Measurements from ENCODE around the gene CLCNKB.

The CLCNKB gene

DNA sequence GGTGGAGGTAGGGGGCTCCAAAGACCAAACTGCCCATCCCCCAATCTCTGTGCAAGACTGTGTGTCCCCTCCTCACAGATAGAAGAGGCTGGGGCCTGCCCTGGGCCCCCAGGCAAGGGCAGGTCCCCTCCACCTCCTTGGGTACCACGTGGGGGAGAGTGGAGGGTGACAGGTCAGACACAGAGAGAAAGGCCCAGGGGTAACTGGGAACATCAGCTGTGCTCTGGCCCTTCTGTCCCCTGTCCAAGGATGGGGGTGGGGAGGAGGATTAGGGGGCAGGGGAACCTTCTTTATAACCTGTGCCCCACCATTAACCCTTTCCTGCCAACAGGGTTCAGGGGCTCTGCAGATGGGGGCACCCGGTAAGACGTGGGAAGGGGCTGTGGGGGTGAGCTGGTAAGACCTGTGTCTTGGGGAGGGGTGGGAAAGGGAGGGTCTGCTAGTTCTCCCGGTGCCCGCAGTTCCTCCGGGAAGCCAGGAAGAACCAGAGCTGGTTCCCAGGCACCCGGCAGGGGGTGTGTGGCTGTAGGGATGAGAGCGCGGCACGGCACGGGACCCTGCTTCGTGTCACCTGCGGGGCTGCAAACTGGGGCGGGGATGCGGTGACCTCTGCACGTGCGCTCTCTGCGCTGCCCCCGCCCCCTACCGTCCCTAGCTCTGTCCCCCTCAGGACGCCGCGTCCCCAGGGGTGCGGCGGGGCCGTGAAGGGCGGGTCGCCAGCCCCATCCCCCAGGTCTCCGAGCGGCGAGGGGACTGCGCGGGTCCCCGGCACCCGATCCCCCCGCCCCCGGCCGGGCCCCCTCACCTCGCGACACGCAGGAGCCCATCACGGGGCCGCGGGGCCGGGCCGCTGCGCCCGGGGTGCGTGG is 29.3 kb downstream of the CLCNKB start:
- in situ Hi-C loops (cut with MboI; ENCODE audit: low sequenced_read_pairs): no loop called here

DNA sequence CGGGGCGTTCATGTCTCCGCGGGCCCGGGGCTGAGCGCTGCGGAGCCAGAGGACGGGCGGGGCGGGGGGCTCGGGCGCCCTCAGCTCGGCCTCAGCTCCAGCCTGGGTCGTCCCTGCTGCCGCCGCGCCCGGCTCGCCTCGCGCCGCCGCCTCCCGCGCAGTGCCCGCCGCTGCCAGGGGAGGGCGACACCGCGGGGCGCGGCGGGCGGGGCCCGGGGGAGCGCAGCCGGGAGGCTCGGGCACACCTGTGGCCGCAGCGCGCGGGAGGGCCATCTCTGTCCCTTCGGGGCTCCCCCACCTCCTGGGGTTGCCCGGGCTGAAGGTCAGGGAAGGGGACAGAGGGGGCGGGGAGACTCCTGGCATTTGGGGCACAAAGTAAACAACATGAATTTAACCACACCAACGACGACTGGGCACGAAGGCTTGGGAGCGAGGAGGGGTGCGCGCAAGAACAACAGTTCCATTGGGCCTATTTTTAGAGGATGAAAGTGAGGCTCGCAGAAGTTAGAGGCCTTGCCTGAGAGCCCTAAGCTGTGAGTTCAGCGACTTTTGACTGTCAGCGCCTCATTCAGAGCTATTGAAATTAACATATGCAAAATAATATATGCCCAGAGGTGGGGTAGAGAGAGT is 30.0 kb downstream of the CLCNKB start, which contains the start of gene FAM131C:
Gene FAM131C, minus strand, starts transcription at position 162 of the 630 bp plus-strand sequence. CDS start 209 bp downstream, outside the sequence.
- in situ Hi-C loops (cut with MboI; ENCODE audit: low sequenced_read_pairs): no loop called here

DNA sequence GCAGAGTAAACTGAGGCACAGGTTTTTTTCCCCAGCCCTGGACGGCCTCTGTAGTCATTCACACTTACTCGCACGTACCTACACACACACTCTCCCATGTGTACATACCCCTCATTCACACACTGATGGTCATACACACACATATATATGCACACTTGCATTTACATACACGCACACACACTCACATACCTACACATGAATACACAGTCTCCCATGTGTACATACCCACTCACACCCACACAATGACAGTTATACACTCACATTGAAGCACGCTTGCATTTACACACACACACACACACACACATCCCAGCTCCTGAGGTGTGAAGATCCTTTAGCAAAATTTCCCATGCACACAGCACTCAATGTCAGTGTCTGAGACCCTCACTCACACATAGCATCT is 30.6 kb downstream of the CLCNKB start:
- in situ Hi-C loops (cut with MboI; ENCODE audit: low sequenced_read_pairs): no loop called here

DNA sequence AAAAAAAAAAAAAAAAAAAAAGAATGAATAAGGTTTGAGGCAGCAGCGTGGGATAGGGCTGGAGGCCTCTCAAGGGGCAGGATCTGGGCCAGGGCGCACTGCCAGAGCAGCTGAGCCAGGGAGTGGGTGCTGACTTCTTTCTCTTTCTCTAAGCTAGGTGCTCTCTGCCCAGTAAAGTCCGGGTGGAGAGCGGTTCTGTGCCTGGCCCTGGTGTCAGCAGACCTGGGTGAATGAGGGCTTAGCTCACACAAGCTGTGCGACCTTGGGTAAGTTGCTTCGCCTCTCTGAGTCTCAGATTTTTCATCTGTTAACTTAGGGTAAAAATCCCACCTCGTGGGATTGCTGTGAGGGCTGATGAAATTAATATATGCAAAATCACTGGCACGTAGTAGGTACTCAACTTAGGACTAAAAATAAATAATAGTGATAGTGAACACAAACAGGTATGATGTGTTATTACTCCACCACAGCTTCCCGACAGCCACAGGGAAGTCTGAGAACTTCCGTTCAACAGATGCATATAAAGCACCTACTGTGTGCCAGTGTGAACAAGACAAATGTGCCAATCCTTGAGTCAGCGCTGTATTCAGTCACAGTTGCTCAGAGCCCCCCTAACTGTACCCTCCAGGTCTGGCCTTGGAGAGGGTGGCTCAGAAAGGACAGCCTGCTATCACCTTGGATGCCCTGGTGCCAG is 31.9 kb downstream of the CLCNKB start:
- in situ Hi-C loops (cut with MboI; ENCODE audit: low sequenced_read_pairs): loop anchor here (25.0 kb wide), 1 partner anchor 287 kb away; the partner anchor contains the start of genes FBXO42 and SZRD1

DNA sequence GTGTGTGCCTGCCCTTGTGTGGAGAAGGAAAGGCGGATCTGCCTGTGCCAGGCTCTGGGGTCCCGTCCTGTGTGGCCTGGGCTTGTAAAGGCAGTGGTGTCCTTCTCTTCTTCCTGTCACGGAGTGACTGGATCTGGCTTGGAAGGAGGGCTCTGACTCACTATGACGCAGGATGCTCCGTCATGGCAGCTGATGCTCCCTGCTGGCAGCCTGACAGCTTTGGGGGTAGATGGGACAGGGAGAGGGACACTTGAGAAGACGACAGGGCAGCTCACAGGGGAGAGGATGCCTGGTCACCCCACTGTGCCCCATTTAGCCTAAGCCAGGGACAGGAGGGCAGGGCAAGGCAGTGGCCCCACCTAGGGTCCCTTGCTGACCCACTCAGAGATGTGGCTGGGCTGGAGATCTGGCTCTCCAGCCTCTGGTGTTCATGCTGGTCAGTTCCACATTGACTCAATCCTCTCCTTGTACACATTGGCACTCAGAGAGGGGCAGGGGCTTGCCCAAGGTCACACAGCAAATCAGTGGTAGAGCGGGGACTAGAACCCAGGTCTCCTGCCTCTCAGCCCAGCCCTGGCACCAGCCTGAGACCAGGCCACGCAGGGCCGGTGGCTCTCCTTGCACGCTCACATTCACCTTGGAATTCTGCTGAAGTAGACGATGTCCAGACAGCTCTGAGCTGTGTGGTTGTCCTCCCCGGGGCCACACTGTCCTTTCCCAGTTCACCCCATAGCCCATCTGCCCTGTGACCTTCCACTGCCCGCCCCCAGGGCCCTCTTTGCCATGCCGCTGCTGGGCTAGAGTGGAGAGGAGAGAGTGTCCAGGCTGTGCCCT is 32.7 kb downstream of the CLCNKB start:
- in situ Hi-C loops (cut with MboI; ENCODE audit: low sequenced_read_pairs): loop anchor here (25.0 kb wide), 1 partner anchor 286 kb away; the partner anchor contains the start of genes FBXO42 and SZRD1

DNA sequence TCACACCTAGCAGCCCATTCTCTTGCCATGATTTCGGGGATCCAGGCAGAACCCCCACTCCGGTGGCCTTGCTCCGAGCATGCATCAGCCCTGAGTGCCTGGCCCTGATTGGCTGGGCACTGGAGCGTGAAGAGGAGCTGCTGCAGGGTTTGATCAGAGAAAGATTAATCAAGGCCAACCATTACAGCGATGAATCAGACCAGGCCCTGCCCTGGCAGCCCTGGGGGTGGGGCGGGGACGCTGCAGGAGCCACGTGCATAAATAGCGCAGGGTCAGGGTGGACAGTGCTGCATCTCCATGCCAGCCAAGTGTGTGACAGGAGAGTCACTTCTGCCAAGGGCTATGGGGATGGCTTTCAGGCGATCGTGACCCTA is 33.3 kb downstream of the CLCNKB start:
- in situ Hi-C loops (cut with MboI; ENCODE audit: low sequenced_read_pairs): loop anchor here (25.0 kb wide), 1 partner anchor 285 kb away; the partner anchor contains the start of genes FBXO42 and SZRD1

DNA sequence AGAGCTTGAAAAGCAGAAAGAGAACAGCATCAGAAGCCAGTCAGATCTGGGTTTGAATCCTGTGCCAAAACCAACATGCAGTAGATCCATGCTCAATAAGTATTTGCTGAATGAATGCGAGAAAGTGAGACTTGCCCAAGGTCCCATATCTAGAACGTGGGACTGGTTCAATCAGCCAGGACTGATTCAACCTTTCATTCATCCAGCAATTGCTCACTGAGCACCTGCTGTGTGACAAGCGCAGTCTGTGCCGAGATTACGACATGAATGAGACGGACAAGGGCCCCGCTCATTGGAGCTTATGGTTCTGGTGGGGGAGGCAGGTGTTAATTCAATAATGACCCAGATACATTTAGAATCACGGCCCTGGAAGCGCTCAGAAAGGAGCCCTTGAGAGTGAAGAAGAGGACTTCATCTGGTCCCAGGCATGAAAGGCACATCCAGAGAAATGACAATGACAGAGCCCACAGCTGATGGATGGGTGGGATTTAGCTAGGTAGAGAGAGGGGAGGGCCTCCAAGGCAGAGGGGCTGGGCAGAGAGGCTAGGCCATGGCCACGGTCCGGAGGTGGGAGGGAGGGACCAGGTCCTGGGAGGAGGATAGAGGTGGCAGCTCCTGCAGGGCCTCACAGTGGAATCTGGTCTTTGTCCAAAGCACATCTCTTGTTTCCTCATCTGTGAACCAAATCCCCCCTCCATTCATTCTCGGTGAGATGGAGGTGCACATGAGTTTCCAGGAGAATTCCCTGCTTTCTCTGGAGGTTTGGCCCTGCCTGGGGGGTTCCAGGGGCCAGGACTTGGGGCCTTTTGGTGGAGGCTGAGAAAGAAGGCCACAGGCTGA is 34.0 kb downstream of the CLCNKB start:
- in situ Hi-C loops (cut with MboI; ENCODE audit: low sequenced_read_pairs): loop anchor here (25.0 kb wide), 1 partner anchor 285 kb away; the partner anchor contains the start of genes FBXO42 and SZRD1

DNA sequence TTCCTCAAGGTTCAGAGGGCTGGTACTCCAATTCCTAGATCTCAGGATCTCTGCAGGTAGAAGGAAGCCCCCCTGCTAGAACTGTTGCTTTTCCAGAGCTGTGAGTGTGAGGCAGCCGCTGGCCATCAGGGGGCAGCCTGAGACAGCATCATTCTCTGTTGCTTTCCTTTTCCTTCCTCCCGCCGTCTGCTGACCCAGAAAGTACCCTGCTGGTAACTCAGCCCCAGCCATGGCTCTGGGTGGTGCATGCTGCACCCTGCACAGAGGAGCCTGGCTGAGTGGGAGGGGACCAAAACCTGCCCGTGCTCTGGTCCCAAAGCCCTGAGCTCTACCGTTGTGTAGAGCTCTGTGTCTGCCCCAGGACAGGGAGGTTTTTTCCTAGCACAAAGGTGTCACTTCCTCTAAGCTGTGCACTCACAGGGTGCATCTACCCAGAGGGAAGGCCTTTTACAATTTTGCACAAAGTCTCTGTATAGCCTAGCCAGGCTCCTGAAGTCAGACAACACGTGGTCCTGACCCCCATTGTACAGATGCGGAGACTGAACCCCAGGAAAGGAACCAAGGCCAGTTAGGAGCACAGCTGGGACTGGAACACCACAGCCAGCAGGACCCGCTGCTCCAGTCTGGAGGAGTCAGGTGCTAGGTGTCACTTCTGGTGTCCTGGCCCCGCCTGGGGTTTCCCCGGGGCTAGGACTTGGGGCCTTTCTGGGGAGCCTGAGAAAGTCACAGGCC is 35.5 kb downstream of the CLCNKB start:
- in situ Hi-C loops (cut with MboI; ENCODE audit: low sequenced_read_pairs): loop anchor here (25.0 kb wide), 1 partner anchor 283 kb away; the partner anchor contains the start of genes FBXO42 and SZRD1

DNA sequence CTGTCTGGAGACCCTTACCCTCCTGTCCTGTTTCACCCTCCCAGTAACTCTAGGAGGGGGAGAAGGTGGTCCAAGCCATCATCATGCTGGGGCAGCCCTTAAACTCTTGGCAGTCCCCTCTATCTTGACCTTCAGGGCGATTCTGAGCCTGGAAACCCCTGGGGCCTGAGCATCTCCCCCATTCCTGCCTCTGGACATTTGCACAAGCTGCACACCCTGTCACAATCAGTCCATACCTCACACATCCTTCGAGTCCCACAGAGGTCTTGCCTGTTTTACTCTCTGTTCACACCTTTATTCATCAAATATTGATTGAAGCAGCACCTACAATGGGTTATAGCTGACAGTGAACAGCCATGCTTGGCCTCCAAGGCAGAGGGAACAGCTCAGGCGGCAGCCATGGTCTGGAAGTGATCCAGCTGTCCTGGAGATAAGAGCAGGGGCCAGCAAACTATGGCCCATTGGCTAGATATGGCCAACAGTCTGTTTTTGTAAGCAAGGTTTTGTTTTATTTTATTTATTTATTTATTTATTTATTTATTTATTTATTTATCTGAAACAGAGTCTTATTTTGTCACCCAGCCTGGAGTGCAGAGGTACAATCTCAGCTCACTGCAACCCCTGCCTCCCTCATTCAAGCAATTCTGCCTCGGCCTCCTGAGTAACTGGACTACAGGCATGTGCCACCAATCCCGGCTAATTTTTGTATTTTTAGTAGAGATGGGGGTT is 37.0 kb downstream of the CLCNKB start:
- in situ Hi-C loops (cut with MboI; ENCODE audit: low sequenced_read_pairs): loop anchor here (5.0 to 25.0 kb wide), 2 partner anchors 107 to 282 kb away; partner anchors contain the start of genes FBXO42 and SZRD1

DNA sequence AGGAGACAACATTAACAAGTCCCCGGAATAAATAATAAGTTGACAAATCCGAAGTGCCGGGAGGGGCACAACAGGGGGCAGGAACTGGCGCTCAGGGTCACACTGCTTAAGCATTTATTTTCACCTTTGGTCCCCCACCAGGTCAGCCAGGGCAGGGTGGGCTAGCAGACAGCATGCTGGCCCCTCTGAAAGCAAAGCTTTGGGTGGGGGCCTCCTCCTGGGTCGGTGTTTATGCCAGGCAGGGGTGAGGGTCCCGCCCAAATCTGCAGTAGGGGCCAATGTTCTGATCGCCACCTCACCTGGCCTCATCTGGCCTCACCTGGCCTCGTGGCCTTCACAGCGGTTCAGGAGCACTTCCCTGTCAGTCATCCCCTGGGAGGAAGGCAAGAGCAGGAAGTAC is 38.1 kb downstream of the CLCNKB start:
- in situ Hi-C loops (cut with MboI; ENCODE audit: low sequenced_read_pairs): loop anchor here (5.0 to 25.0 kb wide), 2 partner anchors 106 to 281 kb away; partner anchors contain the start of genes FBXO42 and SZRD1

DNA sequence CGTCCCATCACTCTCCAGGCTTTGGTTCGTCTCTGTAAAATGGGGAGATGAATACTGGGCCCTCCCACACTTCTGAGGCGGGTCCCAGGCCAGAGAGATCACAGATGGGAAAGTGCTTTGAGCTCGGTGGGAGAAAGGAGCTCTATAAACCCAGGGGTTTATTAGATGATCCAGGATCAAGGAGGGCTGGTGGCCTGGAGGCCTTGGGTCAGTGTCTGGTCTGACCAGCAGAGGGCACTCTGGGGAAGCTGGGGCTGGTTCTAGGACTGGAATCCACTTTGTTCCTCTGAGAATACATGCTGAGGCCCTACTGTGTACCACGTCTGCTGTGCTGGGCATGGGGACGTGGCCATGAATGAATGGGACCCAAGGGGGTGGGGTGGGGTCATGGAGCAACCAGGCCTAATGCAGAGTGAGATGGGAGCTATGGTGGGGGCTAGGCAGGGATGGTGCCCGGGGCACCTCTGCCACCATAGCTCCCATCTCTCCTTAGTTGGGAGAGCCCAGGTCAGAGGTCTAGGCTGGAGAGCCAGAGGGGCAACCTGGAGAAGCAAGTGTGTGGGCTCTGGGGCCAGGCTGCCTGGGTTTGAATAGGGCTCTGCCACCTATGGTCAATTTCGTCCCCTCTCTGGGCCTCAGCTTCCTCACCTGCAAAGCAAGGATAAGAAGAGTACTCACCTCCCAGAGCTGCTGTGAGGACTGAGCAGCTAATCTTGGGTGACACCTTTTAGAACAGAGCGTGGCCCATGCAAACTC is 38.9 kb downstream of the CLCNKB start:
- in situ Hi-C loops (cut with MboI; ENCODE audit: low sequenced_read_pairs): loop anchor here (5.0 to 25.0 kb wide), 2 partner anchors 105 to 280 kb away; partner anchors contain the start of genes FBXO42 and SZRD1

DNA sequence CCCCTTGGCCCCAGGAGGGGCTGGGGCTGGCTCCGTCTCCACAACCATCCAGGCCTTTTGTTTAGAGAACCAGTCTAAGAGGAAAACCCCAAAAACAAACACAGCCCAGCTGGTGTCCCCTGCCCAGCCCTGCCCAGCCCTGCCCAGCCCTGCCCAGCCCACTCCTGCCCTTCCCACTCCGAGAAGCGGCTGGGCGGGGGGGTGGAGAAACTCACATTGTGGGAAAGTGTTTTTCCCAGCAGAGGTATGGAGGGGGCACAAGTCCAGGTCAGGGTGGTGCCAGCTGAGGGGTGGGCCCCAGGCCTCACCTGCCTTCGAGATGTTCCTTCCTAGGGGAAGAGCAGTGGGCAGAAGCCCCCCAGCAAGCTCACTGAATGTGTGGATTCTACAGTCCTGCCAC is 39.9 kb downstream of the CLCNKB start:
- in situ Hi-C loops (cut with MboI; ENCODE audit: low sequenced_read_pairs): loop anchor here (5.0 to 25.0 kb wide), 2 partner anchors 104 to 279 kb away; partner anchors contain the start of genes FBXO42 and SZRD1

DNA sequence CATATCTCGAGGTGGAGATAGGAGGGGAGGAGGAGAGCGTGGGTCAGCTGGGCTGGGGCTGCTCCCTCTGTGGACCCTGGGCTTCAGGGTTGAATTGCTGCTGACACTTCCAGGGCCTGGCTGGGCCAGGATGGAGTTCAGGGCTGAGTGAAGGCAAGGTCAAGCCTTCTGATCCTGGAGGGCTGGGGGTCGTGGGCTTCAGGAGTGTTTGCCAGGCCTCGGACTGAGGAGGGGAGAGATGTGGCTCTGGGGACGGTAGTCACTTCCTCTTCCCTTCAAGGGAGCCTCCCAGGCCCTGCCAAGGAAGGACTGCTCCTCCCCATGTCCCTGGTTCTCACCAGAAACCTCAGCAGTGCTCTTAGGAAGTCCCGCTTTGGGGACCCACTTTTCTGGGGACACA is 41.9 kb downstream of the CLCNKB start:
- in situ Hi-C loops (cut with MboI; ENCODE audit: low sequenced_read_pairs): loop anchor here (25.0 kb wide), 1 partner anchor 277 kb away; the partner anchor contains the start of genes FBXO42 and SZRD1

DNA sequence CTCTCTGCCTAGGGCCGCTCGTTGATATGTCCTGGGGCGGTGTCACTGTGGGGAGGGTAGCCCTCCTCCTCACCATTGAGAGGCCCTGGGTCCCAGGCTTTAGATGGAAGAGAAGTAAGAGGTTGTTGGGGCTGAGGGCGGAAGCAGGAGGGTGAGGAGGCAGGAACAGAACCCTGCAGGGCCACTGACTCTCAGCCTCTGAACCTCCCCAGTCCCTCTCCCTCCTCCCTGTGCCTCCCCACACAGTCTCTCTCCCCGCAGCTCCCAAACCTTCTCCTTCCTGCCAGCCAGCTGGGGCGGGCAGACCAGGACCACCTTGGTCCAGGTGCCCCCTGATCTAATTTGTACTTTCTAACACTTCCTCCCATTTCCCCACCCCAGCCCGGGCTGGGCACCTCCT is 44.2 kb downstream of the CLCNKB start:
- in situ Hi-C loops (cut with MboI; ENCODE audit: low sequenced_read_pairs): loop anchor here (25.0 kb wide), 1 partner anchor 275 kb away; the partner anchor contains the start of genes FBXO42 and SZRD1

DNA sequence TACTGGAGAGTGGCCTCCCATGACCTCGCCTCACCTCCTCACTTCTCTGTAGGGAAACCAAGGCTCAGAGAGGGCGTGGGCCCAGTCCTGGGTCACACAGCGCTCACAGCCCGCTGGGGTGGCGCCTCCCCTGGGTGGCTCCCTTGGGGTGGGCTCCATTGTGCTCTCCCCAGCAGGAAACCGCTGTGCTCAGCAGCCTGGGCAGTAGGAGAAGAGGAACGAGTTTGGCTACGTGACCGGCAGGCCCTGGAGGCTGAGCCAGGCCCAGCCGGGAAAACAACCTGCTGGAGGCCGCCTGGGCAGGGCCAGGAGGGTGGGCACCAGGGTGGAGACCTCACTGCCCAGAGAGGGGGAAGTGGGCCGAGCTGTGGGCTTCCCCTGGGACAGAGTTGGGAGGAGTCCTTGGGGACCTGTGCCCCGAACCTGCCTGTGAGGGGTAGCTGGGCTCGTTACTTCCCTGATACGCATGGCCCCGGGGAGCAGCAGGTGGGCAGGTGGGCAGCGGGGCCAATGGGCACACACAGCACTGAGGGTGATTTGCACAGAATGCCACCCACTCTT is 44.8 kb downstream of the CLCNKB start:
- in situ Hi-C loops (cut with MboI; ENCODE audit: low sequenced_read_pairs): loop anchor here (25.0 kb wide), 1 partner anchor 274 kb away; the partner anchor contains the start of genes FBXO42 and SZRD1

DNA sequence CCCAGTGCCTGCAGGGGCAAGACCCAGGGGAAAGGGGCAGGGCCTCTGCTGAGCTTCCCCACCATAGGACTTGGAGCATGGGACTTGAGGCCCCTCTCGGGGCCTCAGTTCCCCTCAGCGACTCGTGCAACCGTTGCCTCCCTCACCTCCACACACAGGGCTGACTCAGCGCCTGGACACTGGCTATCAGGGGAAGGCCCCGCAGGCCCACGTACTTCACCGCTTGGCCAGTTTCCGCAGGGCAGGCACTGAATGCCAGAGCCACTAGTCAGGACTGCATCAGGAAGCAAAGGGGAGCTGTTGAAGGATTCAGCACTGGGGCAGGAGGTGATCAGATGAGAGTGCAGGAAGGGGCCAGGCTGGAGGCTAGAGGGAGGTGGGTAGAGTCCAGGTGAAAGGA is 45.4 kb downstream of the CLCNKB start:
- in situ Hi-C loops (cut with MboI; ENCODE audit: low sequenced_read_pairs): loop anchor here (25.0 kb wide), 1 partner anchor 273 kb away; the partner anchor contains the start of genes FBXO42 and SZRD1

Measured in HL-60/S4 (cell line).